A549 (cell line): ENCODE data around the gene VIM.

ENCODE experiments used
- RFX5 ChIP-seq: fragments of 450-650 bp; IDR thresholded peaks from 2 replicates; pipeline ENCODE4 v1.7.1; 2014; ENCODE audit warnings: antibody characterized with exemption, mild to moderate bottlenecking, moderate library complexity
- SMC3 ChIP-seq: fragments of >200 bp; sonication (Bioruptor Twin); formaldehyde crosslinking; IDR thresholded peaks from 3 replicates; pipeline ENCODE4 v1.6.1; 2018; ENCODE audit warnings: inconsistent platforms

- no peak for TF ChIP-seq RFX5
- no peak for TF ChIP-seq SMC3
Measured at GRCh38 chr10:17282311-17282710, 54.3 kb downstream of the VIM start.
